ENCODE data around the gene LYAR. TPM values are rescaled to one million over a fixed set of nuclear protein-coding genes. Genes with fewer than 3 reads are reported as not detected.
A peak's percentile ranks its signal among the peaks of the same experiment; 100 is the strongest.

Gene LYAR
- total RNA-seq, 1 donor: 4.0 TPM

- no peaks in the 10 kb centered on the region for H3K4me1 ChIP-seq (ENCODE audit: insufficient read depth, low read length)
- no peak overlapping the region for H3K4me3 ChIP-seq (ENCODE audit: insufficient read depth, low read length)
- no peaks in the 10 kb centered on the region for H3K79me2 ChIP-seq (ENCODE audit: insufficient read depth, low read length)
- H3K4me2 ChIP-seq (ENCODE audit: insufficient read depth, low read length): no peak overlapping the region
- H3K27me3 ChIP-seq (ENCODE audit: insufficient read depth, low read length): peaks cover 43% of the 10 kb centered on the region
- H4K20me1 ChIP-seq (ENCODE audit: insufficient read depth, low read length): no peaks in the 10 kb centered on the region
- H3K27ac ChIP-seq (ENCODE audit: low read depth, low read length): no peak overlapping the region
- no peak overlapping the region for H2AFZ ChIP-seq (ENCODE audit: low read length)
- TF ChIP-seq CTCF (IDR thresholded peaks at IDR 0.05; ENCODE audit: extremely low read depth, low read depth, low read length): no peak
- H3K36me3 ChIP-seq (ENCODE audit: insufficient read depth, low read length): no peaks in the 10 kb centered on the region
- DNase-seq (ENCODE audit: insufficient read length, low spot score, missing footprints): peak; percentile 69
- no peaks in the 10 kb centered on the region for H3K9me3 ChIP-seq (ENCODE audit: low read depth, low read length)
Observed at GRCh38 chr4:4225915-4226605, 63.9 kb downstream of the LYAR start.

Other genes starting within 250 kb of the LYAR start
- not detected in 2 replicates for gene OTOP1, start 63.2 kb downstream of the LYAR start, total RNA-seq
- gene TMEM128, start 41.9 kb downstream of the LYAR start, total RNA-seq: 21.7 and 28.3 TPM in 2 replicates
- gene ZBTB49, start 97 bp upstream of the LYAR start, total RNA-seq: 5.0 and 6.2 TPM in 2 replicates
- gene NSG1, start 96.9 kb upstream of the LYAR start, total RNA-seq: not detected in 2 replicates